ENCODE data around the gene PTX4. TPM values are rescaled to one million over a fixed set of nuclear protein-coding genes. Genes with fewer than 3 reads are reported as not detected.

Gene PTX4
- polyA plus RNA-seq, 10 donors: 0.13 to 1.5 (median 0.53) TPM

DNA sequence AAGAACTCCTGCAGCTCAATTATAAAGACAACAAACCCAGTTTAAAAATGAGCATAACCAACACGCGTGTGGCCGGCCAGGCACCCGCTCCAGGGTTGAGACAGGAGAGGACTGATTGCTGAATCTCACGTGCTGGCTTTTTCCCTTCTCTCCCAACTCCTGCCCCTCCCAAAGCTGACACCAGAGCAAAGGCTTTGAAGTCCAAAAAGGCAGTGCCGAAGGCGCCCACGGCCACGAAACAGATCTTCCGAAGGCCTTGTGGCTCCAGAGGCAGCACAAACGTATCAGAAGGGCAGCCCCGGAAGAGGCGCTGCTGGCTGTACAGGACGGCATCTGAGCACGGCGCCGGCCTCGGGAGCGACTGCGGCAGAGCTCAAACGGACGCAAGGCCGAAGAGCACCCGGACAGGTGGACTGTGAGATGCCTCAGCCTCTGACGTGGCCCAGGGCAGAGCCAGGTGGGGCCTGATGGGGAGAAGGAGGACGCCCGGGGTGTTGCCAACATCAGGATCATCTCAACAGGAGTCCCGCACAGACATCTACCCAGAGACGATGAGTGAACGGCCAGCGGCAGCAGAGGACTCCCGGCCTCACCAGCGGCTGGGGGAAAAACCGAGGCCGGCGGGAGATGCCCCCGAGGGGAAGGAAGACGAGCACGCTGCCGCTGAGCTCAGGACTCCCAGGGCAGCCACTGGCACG lies 24.4 kb downstream of the PTX4 start:
- DNase-seq: no peak

- DNase-seq: no peak
Measured at GRCh38 chr16:1461146-1461545, 27.6 kb downstream of the PTX4 start.

DNA sequence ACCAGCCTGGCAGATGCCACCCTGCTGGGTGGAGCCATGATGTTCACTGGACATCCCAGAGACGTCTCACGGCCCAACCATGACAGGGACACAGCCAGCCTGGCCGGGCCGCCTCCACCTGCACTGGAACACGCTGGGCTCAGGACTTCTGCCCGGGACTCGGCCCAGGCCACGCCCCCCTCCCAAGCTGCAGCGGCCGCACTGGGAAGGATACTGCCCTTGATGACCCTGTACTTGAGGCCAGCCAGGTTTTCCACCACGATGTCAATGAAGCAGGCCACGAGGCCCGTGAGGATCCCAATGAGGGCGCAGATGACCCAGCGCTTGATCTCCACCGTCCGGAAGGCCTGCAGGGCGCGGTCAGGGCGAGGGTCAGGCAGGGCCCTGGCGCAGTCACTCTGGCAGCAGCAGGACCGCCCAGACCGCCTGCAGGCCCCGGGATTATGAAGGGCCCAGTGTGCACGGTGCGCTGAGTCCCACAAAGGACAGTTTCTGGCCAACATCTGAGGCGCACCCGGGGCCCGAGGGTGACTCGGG lies 28.1 kb downstream of the PTX4 start:
- no peak for DNase-seq

DNA sequence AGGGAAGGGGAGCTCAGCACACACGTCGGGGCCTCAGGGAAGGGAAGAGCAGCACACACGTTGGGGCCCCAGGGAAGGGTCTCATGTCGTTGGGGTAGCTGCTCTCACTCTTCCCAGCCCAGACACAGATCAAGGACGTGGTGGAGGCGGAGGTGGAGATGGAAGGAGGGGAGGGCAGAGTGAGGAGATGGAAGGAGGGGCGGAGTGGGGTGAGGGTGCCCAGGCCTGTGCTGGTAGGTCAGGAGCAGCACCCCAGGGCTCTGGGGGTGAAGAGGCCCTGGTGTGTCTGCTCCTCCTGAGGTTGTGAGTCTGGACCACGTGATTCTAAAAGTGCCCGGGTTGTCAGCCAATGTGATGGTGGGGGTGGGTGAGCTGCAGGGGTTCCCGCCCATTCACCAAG lies 28.8 kb downstream of the PTX4 start:
- no peak for DNase-seq

GRCh38 chr16:1458977-1459341 lies 29.8 kb downstream of the PTX4 start:
- DNase-seq: no peak

GRCh38 chr16:1458336-1458976 lies 30.3 kb downstream of the PTX4 start:
- no peak for DNase-seq

DNA sequence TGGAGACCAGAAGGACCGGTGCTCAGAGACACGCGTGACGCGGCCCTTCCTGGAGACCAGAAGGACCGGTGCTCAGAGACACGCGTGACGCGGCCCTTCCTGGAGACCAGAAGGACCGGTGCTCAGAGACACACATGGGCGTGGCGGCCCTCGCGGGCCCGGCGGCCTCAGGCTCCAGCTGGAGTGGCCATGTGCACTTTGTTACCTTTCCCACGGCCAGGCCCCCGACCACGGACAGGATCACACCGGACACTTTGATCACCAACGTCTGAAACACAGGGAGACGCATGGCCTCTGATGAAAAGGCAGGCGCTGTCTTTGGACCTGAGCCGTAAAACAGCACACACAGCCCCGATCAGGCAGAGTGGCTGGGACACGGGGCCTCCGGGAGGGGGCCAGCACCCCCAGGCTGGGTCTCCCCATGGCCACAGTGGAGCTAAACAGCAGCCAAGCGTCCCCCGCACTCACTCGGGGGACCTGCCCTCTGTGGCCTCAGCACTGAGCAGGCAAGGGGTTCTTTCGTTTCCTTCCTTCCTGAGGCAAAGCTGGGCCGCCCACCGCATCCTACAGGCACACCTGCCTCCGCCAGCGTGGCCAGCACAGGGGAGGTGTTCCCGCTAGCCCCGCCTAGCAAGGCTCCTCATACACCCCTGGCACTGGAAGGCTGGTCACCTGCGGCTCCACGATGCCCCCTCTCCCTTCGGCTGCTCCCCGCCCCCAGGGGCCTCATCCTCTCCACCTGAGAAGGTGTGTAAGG lies 31.1 kb downstream of the PTX4 start:
- DNase-seq: no peak

- DNase-seq: no peak
Measured at GRCh38 chr16:1456951-1457350, 31.8 kb downstream of the PTX4 start.

DNA sequence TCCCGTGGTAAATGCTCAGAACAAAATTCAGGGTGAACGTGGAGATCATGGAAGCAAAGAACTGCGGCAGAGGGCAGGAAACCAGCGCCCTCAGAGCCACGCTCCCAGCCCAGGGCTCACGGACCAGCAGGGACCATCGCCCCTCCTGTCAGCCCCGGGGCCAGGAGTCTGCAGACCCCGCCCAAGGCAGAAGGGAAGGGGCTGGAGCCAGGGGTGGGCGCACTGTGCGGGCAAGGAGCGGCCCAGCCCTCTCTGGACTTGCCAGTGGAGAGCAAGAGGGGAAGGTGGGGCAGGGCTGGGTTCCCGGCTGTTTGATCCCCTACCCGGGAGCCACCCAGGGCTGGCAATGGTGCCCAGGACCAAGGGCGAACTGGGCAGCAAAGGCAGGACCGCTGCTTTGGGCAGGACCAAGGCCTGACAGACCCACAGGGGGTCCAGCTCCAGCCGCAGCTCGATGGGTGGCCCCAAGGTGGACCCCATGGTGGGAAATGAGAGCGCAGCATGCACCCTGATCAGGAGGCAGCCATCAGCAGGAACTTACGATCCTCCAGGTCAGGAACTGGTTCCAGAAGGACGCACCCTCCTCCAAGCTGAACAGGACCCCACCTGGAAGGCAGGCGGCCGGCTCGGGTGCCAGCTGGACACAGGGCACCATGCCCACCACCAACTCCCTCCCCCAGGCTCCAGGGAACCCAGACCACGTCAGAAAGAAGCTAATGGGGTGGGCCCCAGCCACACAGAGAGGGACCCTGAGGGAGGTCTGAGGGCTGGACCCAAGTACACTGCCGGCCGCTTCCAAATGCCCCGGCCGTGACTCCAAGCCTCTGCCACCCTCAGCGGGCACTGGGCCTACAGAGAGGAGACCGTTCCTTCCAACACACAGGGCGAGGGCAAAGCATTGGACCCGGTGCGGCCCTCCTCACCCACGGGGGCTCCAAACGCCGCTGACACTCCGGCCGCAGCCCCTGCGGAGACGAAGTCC lies 33.3 kb downstream of the PTX4 start:
- no peak for DNase-seq

DNA sequence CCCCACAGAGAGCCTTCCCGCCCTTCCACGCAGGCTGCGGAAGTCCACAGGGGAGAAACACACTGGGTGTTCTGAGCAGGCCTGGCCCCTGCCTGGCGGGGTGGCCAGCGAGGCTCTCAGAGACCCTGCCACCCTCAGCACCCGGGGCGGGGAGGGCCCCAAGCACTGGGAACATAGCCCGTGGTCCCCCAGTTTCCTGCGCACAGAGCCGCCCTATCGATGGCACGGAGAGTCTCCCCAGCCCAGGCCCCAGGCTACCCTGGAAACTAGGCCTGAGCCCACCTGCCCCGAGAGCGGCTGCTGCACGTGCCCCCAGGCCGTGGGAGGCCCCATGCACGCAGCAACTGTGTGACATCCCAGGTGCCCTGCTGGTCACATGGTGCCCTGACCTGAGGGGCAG lies 34.2 kb downstream of the PTX4 start:
- no peak for DNase-seq

GRCh38 chr16:1453316-1453715 lies 35.4 kb downstream of the PTX4 start:
- DNase-seq: no peak

DNA sequence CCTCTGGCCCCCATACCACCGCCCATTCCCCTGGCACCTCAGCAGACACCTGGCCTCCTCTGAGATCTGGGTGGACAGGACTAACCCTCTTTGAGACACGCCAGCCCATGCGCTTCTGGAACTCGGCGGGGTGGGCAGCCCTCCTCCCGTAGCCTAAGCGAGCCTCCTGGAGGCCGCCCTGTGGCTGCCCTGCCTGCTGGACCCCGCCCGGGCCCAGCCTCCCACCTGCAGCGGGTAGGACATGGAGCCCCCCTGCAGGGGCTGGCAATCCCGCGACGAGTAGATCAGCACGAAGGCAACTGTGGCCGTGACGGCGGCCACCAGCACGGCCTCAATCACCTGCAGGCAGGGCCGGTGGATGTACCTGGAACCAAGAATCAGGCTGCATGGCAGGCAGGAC lies 36.2 kb downstream of the PTX4 start:
- DNase-seq: no peak

DNA sequence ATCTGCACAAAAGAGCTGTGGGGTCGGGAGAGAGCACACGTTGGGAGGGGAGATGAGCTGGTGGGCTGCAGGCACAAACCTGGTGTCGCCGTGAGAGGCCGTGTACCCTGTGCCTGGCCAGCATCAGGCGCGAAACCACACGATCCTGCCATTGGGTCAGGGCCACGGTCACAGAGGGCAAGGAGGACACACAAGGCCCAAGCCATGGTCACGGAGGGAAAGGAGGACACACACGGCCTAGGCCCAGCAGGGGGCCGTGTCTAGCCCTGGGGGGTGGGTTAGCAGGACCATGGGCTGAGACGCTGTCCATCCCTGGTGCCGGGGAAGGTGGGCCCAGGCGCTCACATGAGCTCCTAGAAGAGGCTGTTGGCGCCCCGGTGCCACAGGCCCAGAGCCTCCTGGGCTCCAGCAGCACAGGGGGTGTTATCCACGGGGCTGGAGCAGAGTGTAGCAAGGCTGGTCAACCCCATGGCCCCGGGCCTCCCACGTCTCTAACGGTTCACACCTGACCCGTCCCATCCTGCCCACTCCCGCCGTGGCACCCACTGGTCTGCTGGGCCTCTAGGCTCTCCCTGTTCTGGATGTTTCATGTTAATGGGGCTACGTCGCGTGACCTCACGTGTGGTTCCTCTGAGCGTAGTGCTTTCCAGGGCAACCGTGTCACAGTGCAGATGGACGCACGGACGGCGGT lies 36.9 kb downstream of the PTX4 start:
- DNase-seq: no peak

GRCh38 chr16:1450841-1451240 lies 37.9 kb downstream of the PTX4 start:
- DNase-seq: no peak

- DNase-seq: no peak
Measured at GRCh38 chr16:1450218-1450617, 38.5 kb downstream of the PTX4 start.

DNA sequence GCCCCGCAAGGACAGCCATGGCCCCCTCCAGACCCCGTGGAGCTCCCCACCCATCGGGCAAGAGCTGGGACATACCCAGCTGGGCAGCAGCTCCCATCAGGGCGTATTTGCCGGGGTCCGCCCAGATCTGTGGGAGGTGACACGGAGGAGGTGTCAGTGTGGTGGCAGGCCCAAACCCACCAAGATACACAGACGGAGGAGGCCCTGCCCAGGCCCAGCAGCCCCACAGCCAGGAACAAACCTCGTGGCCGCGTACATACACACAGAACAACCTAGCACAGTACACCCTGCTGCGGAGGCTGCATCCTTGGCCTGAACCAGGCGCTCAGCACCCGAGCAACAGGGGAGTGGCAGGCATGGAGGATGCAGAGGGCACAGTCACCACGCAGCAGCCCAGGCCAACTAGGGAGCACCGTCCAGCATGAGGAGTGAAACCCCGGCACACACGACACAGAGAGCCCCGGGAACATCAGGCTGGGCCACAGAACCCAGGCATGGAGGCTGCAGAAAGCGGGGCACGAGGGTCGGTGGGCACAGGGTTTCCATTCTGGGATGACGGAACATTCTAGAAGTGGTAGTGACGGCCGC lies 39.4 kb downstream of the PTX4 start:
- no peak for DNase-seq

DNA sequence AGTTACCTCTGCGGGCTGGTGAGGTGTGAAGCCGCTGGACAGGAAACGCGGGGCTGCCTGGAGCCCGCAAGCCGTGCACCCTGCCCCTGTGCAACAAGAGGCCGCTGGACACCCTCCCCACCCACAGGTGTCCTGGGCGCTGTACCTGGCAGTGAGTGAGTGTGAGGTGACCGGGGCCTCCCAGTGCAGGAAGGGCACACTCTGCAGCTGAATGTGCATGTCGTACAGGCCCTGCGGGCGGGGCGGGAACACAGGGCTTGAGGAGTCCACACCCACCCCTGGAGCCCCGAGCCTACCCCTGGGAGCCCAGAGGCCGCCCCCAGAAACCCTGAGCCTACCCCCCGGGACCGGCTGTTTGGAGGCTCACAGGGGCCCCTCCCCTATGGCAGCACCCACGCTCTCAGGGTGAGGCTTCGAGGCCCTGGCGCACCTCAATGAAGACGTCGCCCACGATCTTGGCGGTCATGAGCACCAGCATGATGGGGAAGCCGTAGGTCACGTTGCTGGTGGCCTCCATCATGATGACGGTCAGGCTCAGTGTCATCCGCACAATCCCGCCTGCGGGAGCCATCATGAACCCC lies 40.1 kb downstream of the PTX4 start:
- DNase-seq: no peak

DNA sequence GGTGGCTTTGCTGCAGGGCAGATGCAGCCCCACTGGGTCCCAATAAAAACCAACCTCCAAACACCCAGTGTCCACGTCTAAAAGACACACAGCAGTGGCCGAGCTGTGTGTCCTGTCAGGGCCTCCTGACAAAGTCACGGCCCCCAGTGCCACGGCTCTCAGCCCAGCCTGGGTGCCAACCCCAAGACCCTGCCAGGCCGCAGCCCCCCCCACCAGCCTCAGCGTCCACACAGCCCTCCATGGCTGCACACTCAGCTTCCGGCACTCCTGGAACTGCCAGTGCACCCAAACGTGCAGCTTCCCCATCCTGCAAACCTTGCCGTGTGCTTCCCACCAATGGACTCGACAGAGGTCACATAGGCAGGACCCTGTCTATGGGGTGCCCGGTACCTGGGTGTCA lies 40.8 kb downstream of the PTX4 start:
- no peak for DNase-seq

GRCh38 chr16:1446296-1447080 lies 42.3 kb downstream of the PTX4 start:
- DNase-seq: no peak

All from muscle of back (tissue), 11 donors.